Keratinocyte (primary cell): Measurements from ENCODE around the gene SYNJ2. TPM values are rescaled to one million over a fixed set of nuclear protein-coding genes. Genes with fewer than 3 reads are reported as not detected.

Experiments used
- DNase-seq: peaks from one replicate; pipeline ENCODE4 v3.0.0-alpha.2; 2011; ENCODE audit warnings: low read depth, missing footprints, low spot score
- FAIRE-seq: peaks from 2 replicates; lab custom pipeline; 2011; peaks lifted over from hg19 to GRCh38; lab: Jason Lieb, UNC
- H2AFZ ChIP-seq: 2 replicates; pipeline ENCODE4 v1.6.0; 2012; ENCODE audit warnings: low read length, control low read depth, inconsistent platforms; ENCODE audit not compliant: control insufficient read depth
- H3K27ac ChIP-seq: 2 replicates; pipeline ENCODE4 v1.5.1; 2011; ENCODE audit warnings: low read length; ENCODE audit not compliant: control insufficient read depth, insufficient read depth
- H3K27me3 ChIP-seq: 3 replicates; pipeline ENCODE4 v1.6.0; 2011; ENCODE audit warnings: low read length; ENCODE audit not compliant: control insufficient read depth, insufficient read depth; ENCODE audit errors: extremely low read depth
- H3K36me3 ChIP-seq, 2 experiments: 2 replicates in 1 of 2; 3 replicates in 1 of 2; pipeline ENCODE4 v1.5.1; 2011; ENCODE audit warnings: low read length in 2 of 2, mild to moderate bottlenecking in 1 of 2; ENCODE audit not compliant: control insufficient read depth in 2 of 2, insufficient read depth in 2 of 2; ENCODE audit errors: extremely low read depth in 1 of 2
- H3K4me1 ChIP-seq: 3 replicates; pipeline ENCODE4 v1.5.1; 2011; ENCODE audit warnings: low read length; ENCODE audit not compliant: control insufficient read depth, insufficient read depth; ENCODE audit errors: extremely low read depth
- H3K4me2 ChIP-seq: 3 replicates; pipeline ENCODE4 v1.6.0; 2011; ENCODE audit warnings: low read depth, low read length; ENCODE audit not compliant: control insufficient read depth, insufficient read depth; ENCODE audit errors: extremely low read depth
- H3K4me3 ChIP-seq, 3 experiments: fragments of 200-600 bp in 1 of 3; sonication (generic) in 1 of 3; 2 replicates in 2 of 3; 3 replicates in 1 of 3; pipeline ENCODE4 v1.5.1; 2011 to 2016; ENCODE audit warnings: low read length in 3 of 3, mild to moderate bottlenecking in 3 of 3, control low read depth in 2 of 3, inconsistent platforms in 1 of 3, low read depth in 1 of 3, mixed read lengths in 1 of 3, mixed run types in 1 of 3, moderate library complexity in 1 of 3; ENCODE audit not compliant: control insufficient read depth in 2 of 3, insufficient read depth in 2 of 3; ENCODE audit errors: extremely low read depth in 1 of 3
- H3K79me2 ChIP-seq: 2 replicates; pipeline ENCODE4 v1.6.0; 2012; ENCODE audit warnings: low read length; ENCODE audit not compliant: control insufficient read depth, insufficient read depth
- H3K9ac ChIP-seq: 3 replicates; pipeline ENCODE4 v1.6.0; 2011; ENCODE audit warnings: low read length; ENCODE audit not compliant: control insufficient read depth, insufficient read depth; ENCODE audit errors: extremely low read depth
- H3K9me1 ChIP-seq: 3 replicates; pipeline ENCODE4 v1.6.0; 2011; ENCODE audit warnings: low read length; ENCODE audit not compliant: control insufficient read depth, insufficient read depth; ENCODE audit errors: extremely low read depth
- H3K9me3 ChIP-seq: 2 replicates; pipeline ENCODE4 v1.5.1; 2012; ENCODE audit warnings: low read depth, low read length; ENCODE audit not compliant: control insufficient read depth
- H4K20me1 ChIP-seq: 3 replicates; pipeline ENCODE4 v1.6.0; 2011; ENCODE audit warnings: low read length; ENCODE audit not compliant: control insufficient read depth, insufficient read depth; ENCODE audit errors: extremely low read depth
- EZH2 ChIP-seq: IDR thresholded peaks from one replicate; pipeline ENCODE4 v1.6.1; 2012; ENCODE audit warnings: inconsistent platforms, mild to moderate bottlenecking, low read length, moderate library complexity
- dilution Hi-C: fragments of 300-500 bp; cut with MboI; formaldehyde crosslinking; loops from one replicate; pipeline ENCODE4 v1.7.0; 2020; ENCODE audit warnings: low sequenced_read_pairs; ENCODE audit not compliant: extremely low pct_ligation_motif_present
- polyA plus RNA-seq, 5 experiments: library from polyadenylated mRNA; depleted of rRNA in 3 of 5; stranded (reverse) in 3 of 5; stranded (forward) in 1 of 5; unstranded in 1 of 5; fragments of >200 nt; gene quantifications; 1 replicate in 1 of 5; 2 replicates in 3 of 5; 3 replicates in 1 of 5; pipeline versions ENCODE4 v1.2.1 to v1.2.3, GENCODE V29; 2011 to 2012; ENCODE audit warnings: missing spikeins in 2 of 5, low read depth in 1 of 5, low replicate concordance in 1 of 5
- small RNA-seq, 3 experiments: library from RNA; depleted of rRNA; stranded (forward); fragments of <200 nt; gene quantifications; one replicate each; pipeline ENCODE3, GENCODE V24; 2012; ENCODE audit warnings: low read depth in 3 of 3, low replicate concordance in 1 of 3; ENCODE audit not compliant: insufficient read length in 3 of 3
- TF ChIP-seq, protein P1 (sequence below), 3 experiments: IDR thresholded peaks in 1 of 3; conservative IDR thresholded peaks in 1 of 3; optimal IDR thresholded peaks in 1 of 3; 2 replicates in 2 of 3; 3 replicates in 1 of 3; pipeline versions ENCODE3 to v1.5.1; 2011; ENCODE audit warnings: low read length in 3 of 3, mild to moderate bottlenecking in 3 of 3, moderate library complexity in 2 of 3, control low read depth in 1 of 3, inconsistent platforms in 1 of 3; ENCODE audit not compliant: insufficient read depth in 2 of 3; ENCODE audit errors: extremely low read depth in 1 of 3

Gene SYNJ2
- polyA plus RNA-seq, 1 donor (not counting 4 experiments of a cell fraction or from before 2014, with no cell fraction given) = 8.6 TPM

DNA sequence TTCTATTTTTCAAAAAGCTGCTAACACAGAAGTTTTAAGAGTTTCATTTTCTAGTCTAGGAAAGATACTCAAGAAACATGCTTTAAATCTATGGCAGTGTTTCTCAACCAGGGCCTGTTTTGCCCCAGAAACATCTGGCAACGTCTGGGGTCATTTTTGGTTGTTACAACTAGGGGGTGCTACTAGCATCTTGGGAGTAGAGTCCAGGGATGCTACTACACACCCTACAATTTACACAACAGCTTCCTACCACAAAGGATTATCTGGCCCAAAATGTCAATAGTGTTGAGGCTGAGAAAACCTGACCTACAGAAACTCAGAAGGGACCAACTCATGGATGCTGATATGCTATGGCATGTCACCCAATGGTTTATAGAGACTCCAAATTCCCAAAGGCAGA lies 162.0 kb downstream of the SYNJ2 start:
- Histone ChIP-seq H3K27me3 (no peaks in the 10 kb centered on the region), H4K20me1 (no peaks in the 10 kb centered on the region), H2AFZ (no peak overlapping the region), H3K4me3 (no peak overlapping the region), H3K9me3 (no peaks in the 10 kb centered on the region), H3K9ac (no peak overlapping the region), H3K27ac (no peak overlapping the region), H3K79me2 (no peaks in the 10 kb centered on the region), H3K36me3 (peaks cover 0 to 2% of the 10 kb centered on the region in 2 experiments), H3K4me2 (no peak overlapping the region), H3K9me1 (no peaks in the 10 kb centered on the region), H3K4me1 (peaks cover 4% of the 10 kb centered on the region)
- FAIRE-seq (no peak), DNase-seq (no peak)
- dilution Hi-C loops = no loop called here
- TF ChIP-seq, protein P1, sequence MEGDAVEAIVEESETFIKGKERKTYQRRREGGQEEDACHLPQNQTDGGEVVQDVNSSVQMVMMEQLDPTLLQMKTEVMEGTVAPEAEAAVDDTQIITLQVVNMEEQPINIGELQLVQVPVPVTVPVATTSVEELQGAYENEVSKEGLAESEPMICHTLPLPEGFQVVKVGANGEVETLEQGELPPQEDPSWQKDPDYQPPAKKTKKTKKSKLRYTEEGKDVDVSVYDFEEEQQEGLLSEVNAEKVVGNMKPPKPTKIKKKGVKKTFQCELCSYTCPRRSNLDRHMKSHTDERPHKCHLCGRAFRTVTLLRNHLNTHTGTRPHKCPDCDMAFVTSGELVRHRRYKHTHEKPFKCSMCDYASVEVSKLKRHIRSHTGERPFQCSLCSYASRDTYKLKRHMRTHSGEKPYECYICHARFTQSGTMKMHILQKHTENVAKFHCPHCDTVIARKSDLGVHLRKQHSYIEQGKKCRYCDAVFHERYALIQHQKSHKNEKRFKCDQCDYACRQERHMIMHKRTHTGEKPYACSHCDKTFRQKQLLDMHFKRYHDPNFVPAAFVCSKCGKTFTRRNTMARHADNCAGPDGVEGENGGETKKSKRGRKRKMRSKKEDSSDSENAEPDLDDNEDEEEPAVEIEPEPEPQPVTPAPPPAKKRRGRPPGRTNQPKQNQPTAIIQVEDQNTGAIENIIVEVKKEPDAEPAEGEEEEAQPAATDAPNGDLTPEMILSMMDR (optimal IDR thresholded peaks at IDR 0.05 in 1 of 3, IDR thresholded peaks at IDR 0.05 in 1 of 3, conservative IDR thresholded peaks at IDR 0.05 in 1 of 3; ENCODE audit: extremely low read depth in 1 of 3, insufficient read depth in 2 of 3, low read length in 3 of 3) = peak; percentile 26 to 55 (median 50)
- no peak for TF ChIP-seq EZH2

Small RNA genes lying within 50 kb of the gene (small RNA-seq; reads per million reads assigned to genes)
- gene RNU6-786P = 0 reads per million in 3 experiments

Other genes starting within 250 kb of the SYNJ2 start
- 25.3 to 40.9 TPM (median 37.8 TPM) in 3 replicates for gene SNX9, start 158.6 kb upstream of the SYNJ2 start, polyA plus RNA-seq
- gene SERAC1, start 186.4 kb downstream of the SYNJ2 start, polyA plus RNA-seq = 7.1 to 10.1 TPM (median 8.0 TPM) in 3 replicates
- 16.7 to 32.6 TPM (median 17.2 TPM) in 3 replicates for gene GTF2H5, start 186.5 kb downstream of the SYNJ2 start, polyA plus RNA-seq